Activated CD4-positive, alpha-beta memory T cell treated with anti-CD3 and anti-CD28 coated beads for 36 hours (primary cell): Measurements from ENCODE around the gene AHDC1. TPM values are rescaled to one million over a fixed set of nuclear protein-coding genes. Genes with fewer than 3 reads are reported as not detected.
"Not testable (repeated sequence)": the region's sequence is repeated elsewhere in the genome, so short reads cannot be mapped to it uniquely, and the experiment has no call there.

Experiments used
- CTCF ChIA-PET: fragments of 350-600 bp; sonication (Branson Sonifier 250); formaldehyde crosslinking; loops from one replicate; lab custom pipeline; 2021; ENCODE audit warnings: antibody characterized with exemption, inconsistent platforms; lab: Charles Lee
- POLR2A ChIA-PET: fragments of 350-600 bp; sonication (Branson Sonifier 250); formaldehyde crosslinking; loops from one replicate; lab custom pipeline; 2021; ENCODE audit warnings: antibody characterized with exemption; lab: Charles Lee
- DNase-seq: peaks from one replicate; pipeline ENCODE4 v3.0.0-alpha.2; 2020
- H3K27ac Mint-ChIP-seq: one replicate; pipeline ENCODE4 v1.8.0; 2021; ENCODE audit warnings: mixed read lengths
- H3K27me3 Mint-ChIP-seq: one replicate; pipeline ENCODE4 v1.8.0; 2021; ENCODE audit warnings: mixed read lengths
- H3K36me3 Mint-ChIP-seq: one replicate; pipeline ENCODE4 v1.8.0; 2021; ENCODE audit warnings: mixed read lengths
- H3K4me1 Mint-ChIP-seq: one replicate; pipeline ENCODE4 v1.8.0; 2021; ENCODE audit warnings: low read depth, mixed read lengths
- H3K4me3 Mint-ChIP-seq: one replicate; pipeline ENCODE4 v1.8.0; 2021; ENCODE audit warnings: mild to moderate bottlenecking, mixed read lengths
- H3K9me3 Mint-ChIP-seq: one replicate; pipeline ENCODE4 v1.8.0; 2021; ENCODE audit warnings: mixed read lengths
- intact Hi-C: fragments of 100-400 bp; cut with micrococcal nuclease; formaldehyde crosslinking; loops from one replicate; pipeline ENCODE4 v1.15.1; 2023
- total RNA-seq, 2 experiments: library from RNA; stranded (reverse); gene quantifications; one replicate each; pipeline ENCODE4 v1.2.3, GENCODE V29; 2021

AHDC1 gene
- total RNA-seq, 2 experiments from 2014 or later: 8.3 to 12.1 TPM

DNA sequence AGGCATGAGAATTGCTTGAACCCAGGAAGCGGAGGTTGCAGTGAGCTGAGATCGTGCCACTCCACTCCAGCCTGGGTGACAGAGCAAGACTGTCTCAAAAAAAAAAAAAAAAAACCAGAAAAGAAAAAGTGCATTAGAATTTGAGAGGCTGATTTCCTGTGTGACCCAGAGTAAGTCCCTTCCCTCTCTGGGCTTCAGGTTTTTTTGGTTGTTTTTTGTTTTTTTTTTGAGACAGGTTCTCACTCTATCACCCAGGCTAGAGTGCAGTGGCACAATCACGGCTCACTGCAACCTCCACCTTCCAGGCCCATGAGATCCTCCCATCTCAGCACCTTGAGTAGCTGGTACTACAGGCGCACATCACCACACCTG is 65.7 kb downstream of the AHDC1 start:
- POLR2A ChIA-PET, H3K4me3 Mint-ChIP-seq, H3K9me3 Mint-ChIP-seq, H3K36me3 Mint-ChIP-seq, H3K4me1 Mint-ChIP-seq, DNase-seq, intact Hi-C loops, H3K27me3 Mint-ChIP-seq, H3K27ac Mint-ChIP-seq: not testable (repeated sequence)
- CTCF ChIA-PET: interaction anchor here (1.4 kb wide), 1 partner anchor 492 kb away, joined by 4 read pairs; no protein-coding TSS in a partner anchor

DNA sequence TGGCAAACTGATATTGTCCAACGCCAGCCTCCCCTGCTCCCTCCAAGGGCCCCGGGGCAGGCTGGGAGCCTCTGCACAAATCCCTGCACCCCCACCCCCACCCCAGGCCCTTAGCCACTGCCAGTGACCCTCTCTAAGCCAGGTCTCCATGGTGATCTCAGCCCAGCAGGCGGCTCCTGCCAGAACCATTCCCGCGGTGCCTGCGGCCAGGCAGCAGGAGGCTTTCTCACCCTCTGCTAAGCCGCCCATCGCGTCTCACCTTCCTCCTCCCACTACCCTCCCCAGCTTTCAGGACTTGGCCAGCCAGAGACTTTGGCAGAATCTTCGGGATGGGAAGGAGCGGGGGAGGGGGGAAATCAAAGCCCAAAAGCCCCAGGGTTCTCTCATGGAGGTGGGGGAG is 67.2 kb downstream of the AHDC1 start:
- peaks cover 12% of the 10 kb centered on the region for H3K4me1 Mint-ChIP-seq
- ChIA-PET CTCF (interaction anchor here (2.6 to 2.8 kb wide), 2 partner anchors 13 to 20 kb away, joined by 9 to 14 read pairs; no protein-coding TSS in a partner anchor), POLR2A (no interaction called here)
- no peaks in the 10 kb centered on the region for H3K27me3 Mint-ChIP-seq
- H3K36me3 Mint-ChIP-seq: no peaks in the 10 kb centered on the region
- H3K4me3 Mint-ChIP-seq: no peak overlapping the region
- no peak overlapping the region for H3K27ac Mint-ChIP-seq
- H3K9me3 Mint-ChIP-seq: no peaks in the 10 kb centered on the region
- no peak for DNase-seq
- intact Hi-C loops: no loop called here

DNA sequence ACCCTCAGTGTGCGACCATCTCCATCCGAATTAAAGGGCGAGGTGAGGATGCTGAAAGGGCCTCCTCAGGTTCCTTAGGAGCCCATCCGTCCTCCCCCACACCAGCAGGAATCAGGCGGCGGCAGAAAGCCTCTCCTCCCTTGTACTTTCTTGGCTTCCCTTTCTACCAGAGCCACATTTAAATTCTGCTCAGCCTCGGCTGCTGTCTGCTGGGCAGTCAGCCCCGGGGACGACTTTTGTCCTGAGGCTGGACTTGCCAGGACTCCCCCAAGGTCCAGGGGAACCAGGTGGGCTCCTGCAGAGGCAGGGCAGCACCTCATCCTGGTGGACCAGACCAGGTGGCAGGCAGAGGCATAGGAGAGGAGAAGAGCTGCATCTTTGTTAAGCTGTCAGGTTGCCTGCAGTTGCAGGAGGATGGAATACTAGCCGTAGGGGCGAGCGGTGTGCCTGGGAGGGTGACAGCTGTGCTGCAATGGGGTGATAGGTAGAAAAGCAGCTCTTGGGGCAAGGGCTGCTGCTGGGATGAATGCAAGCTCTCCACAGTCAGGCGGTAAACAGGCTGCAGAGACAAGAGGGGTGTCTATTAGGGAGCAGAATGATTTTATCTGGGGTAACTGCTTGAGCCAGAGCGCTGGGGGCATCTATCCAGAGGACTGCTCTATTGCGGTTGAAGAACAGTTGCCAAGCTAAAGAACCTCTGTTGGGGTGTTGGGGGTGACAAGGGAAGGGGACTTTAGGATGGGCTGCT is 67.8 kb downstream of the AHDC1 start:
- H3K36me3 Mint-ChIP-seq: no peaks in the 10 kb centered on the region
- CTCF ChIA-PET: interaction anchor here (2.6 to 2.8 kb wide), 2 partner anchors 13 to 21 kb away, joined by 9 to 14 read pairs; no protein-coding TSS in a partner anchor
- H3K4me1 Mint-ChIP-seq: peaks cover 12% of the 10 kb centered on the region
- no peak overlapping the region for H3K4me3 Mint-ChIP-seq
- no peaks in the 10 kb centered on the region for H3K27me3 Mint-ChIP-seq
- no peaks in the 10 kb centered on the region for H3K9me3 Mint-ChIP-seq
- H3K27ac Mint-ChIP-seq: no peak overlapping the region
- intact Hi-C loops: no loop called here
- DNase-seq: no peak
- POLR2A ChIA-PET: no interaction called here

DNA sequence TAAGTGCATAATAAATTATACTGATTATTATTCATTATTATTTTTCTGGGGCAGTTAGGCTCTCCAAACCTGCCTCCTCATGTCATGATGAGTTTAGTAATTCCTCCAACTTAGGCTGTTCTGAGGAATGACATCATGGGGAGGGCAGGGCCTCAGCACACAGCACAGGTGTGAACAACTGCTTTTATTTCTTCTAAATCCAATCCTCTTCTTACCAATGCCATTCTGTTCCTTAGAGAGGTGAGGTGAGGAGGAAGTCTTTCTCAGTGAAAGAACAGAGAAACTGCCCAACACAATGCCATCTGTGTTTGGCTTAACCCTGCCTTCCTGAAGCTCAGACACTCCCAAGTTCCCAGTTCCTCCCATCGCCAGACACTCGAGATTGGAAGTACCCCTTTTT is 68.6 kb downstream of the AHDC1 start:
- Mint-ChIP-seq H3K9me3 (no peaks in the 10 kb centered on the region), H3K27me3 (no peaks in the 10 kb centered on the region), H3K36me3 (no peaks in the 10 kb centered on the region), H3K4me3 (no peak overlapping the region), H3K4me1 (peaks cover 11% of the 10 kb centered on the region), H3K27ac (no peak overlapping the region)
- no peak for DNase-seq
- ChIA-PET CTCF (interaction anchor here (2.6 to 2.8 kb wide), 2 partner anchors 12 to 21 kb away, joined by 9 to 14 read pairs; no protein-coding TSS in a partner anchor), POLR2A (no interaction called here)
- intact Hi-C loops: no loop called here

DNA sequence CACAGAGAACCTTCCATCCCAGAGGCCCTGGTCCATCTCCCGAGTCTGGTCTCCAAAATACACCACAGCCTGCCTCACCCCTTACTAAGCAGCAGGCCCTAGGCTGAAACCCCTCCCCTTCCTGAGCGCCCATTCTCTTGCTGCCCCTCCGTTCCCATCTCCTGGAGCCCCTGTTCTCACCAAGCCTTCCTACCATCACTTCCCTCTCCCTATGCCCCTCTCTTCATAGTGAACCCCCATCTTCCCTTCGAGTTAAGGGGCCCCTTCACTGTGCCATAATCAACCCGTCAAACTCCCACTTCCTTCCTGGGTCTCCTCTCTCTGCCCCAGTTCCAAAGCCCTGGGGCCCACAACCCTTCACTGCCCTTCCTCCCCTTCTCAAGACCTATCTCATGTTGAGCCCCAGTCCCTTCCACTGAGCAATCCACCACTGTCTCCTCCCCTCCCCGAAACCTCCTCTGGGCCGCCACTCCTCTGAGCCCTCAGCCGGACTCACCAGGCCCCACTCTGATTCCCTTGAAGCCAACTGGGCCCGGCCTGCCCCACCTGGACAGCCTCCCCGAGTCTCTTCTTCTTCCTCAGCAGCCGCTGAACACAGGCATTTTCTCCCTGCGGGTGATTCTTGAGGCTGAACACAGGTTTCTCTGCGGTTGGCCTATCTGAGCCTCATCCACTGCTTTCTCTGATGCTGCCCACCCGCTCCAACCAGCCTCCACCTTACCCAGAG is 71.8 kb downstream of the AHDC1 start:
- intact Hi-C loops: no loop called here
- ChIA-PET POLR2A (no interaction called here), CTCF (no interaction called here)
- Mint-ChIP-seq H3K36me3 (no peaks in the 10 kb centered on the region), H3K9me3 (no peaks in the 10 kb centered on the region), H3K27me3 (no peaks in the 10 kb centered on the region), H3K4me3 (no peak overlapping the region), H3K27ac (peak overlapping the region; percentile 10), H3K4me1 (peaks cover 14% of the 10 kb centered on the region)
- DNase-seq: no peak

DNA sequence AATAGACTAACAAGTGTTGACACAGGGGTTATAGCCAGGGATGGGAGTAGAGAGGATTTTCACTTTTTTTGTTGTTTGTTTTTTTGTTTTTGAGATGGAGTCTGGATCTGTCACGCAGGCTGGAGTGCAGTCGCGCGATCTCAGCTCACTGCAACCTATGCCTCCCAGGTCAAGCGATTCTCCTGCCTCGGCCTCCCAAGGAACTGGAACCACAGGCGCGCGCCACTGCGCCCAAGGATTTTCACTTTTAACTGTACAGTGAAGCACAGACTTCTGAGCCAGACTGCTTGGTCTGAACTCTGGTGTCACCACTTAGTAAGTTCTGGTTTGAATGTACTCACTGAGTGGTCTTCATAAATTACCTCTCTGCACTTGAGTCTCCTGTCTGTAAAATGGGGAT is 73.8 kb downstream of the AHDC1 start:
- ChIA-PET CTCF (interaction anchor here (2.0 kb wide), 1 partner anchor 27 kb away, joined by 5 read pairs; no protein-coding TSS in a partner anchor), POLR2A (no interaction called here)
- no peak overlapping the region for H3K27ac Mint-ChIP-seq
- H3K9me3 Mint-ChIP-seq: no peaks in the 10 kb centered on the region
- no peaks in the 10 kb centered on the region for H3K36me3 Mint-ChIP-seq
- H3K4me3 Mint-ChIP-seq: no peak overlapping the region
- DNase-seq: no peak
- no peaks in the 10 kb centered on the region for H3K27me3 Mint-ChIP-seq
- intact Hi-C loops: no loop called here
- peaks cover 30% of the 10 kb centered on the region for H3K4me1 Mint-ChIP-seq

DNA sequence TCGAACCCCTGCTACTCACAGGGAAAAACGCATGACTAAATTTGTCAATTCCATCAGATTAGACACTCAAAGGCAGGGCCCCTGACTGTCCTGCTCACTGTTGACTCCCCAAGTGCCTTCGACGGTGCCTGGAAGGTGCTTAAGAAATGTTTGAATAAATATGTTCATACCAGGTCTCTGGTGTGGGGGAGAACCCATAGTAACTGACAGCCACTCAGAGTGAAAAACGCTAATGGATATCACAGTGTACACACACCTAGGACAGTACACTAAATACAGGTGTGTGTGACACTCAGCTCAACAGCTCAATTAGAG is 74.3 kb downstream of the AHDC1 start:
- H3K4me1 Mint-ChIP-seq: peaks cover 34% of the 10 kb centered on the region
- H3K27ac Mint-ChIP-seq: no peak overlapping the region
- ChIA-PET CTCF (interaction anchor here (2.0 kb wide), 1 partner anchor 27 kb away, joined by 5 read pairs; no protein-coding TSS in a partner anchor), POLR2A (no interaction called here)
- DNase-seq: no peak
- intact Hi-C loops: no loop called here
- no peaks in the 10 kb centered on the region for H3K36me3 Mint-ChIP-seq
- no peaks in the 10 kb centered on the region for H3K9me3 Mint-ChIP-seq
- no peak overlapping the region for H3K4me3 Mint-ChIP-seq
- no peaks in the 10 kb centered on the region for H3K27me3 Mint-ChIP-seq

DNA sequence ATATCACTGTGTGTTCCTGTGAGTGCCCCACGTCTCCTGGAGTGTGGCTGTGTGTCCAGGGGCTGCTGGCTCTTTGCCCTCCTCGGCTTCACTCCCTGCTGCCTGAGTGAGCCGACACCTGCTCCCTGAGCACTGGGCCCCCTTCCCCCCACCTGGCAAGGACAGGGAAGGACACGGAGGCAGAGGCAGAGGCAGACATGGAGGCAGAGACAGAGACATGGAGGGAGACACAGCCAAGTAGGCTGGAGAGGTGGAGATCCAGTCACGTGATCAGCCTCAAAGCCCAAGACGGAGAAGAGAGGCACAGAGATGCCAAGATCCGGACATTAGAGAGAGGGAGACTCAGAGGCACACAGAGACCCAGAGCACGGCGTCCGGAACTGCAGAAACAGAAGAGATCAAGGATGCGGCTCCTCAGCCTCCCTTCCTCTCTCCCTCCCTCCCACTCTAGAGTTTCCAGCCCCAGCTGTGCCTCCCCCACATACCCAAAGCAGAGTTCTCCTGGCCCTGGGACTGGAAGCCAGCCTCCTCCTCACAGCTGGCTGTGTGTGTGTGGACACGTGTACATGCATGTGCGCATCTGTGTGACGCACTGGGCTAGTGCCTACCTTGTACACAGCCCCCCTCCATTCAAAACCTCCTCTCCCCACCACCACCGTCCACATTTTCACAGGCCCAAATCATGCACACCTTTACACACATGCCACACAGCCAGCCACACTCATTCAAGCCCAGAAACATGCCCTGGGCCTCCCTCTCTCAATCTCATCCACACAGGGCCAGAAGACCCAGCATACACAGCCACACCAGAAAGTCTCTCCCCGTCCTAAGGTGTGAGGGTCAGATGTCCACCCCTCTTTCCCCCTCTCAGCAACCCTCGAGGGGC is 74.9 kb downstream of the AHDC1 start:
- ChIA-PET CTCF (interaction anchor here (2.0 kb wide), 1 partner anchor 28 kb away, joined by 5 read pairs; no protein-coding TSS in a partner anchor), POLR2A (no interaction called here)
- Mint-ChIP-seq H3K4me1 (peaks cover 39% of the 10 kb centered on the region), H3K27me3 (no peaks in the 10 kb centered on the region), H3K9me3 (no peaks in the 10 kb centered on the region), H3K27ac (no peak overlapping the region), H3K36me3 (no peaks in the 10 kb centered on the region), H3K4me3 (peak overlapping the region; percentile 57)
- intact Hi-C loops: no loop called here
- DNase-seq: no peak

DNA sequence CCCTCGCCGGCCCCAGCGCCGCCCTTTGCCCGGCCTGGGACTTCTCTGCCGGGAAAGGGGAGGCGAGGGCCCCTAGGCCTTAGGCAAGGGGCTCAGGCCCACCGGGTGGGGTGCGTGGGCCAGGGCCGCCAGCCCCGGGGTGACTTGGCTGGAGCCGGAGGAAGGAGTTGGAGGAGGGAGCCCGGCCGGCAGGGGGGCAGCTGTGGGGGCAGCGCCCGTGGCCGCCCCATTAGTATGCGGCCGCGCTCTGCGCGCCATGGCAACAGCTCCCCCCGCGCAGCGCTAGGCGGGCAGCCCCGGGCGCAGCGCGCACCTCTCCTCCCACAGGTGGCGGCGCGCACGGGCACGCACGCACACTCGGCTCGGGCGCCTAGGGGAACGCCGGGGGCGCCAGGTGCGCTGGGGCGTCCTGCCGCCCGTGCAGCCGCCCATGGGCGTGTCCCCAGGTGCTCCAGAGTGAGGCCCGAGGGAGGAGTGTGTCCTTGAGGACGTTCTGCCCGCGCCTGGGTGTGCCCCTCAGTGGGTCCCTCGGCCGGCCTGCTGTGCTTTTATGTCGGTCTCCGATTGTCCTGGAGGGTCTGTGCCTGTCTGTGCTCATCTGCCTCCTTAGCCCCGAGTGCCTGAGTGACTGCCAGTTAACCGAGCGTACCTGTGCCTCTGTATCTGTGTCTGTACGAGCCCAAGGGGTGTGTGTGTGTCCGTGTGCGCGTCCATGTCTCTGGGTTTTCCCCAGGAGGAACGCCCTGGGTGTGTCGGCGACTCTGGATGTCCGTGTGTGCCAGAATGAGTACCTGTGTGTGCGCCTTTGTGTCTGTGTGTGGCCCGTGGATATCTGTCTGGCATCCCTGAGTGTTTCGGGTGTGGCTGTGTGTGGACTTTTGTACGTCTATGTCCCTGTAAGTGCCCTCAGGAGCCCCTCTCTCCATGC is 75.8 kb downstream of the AHDC1 start:
- peak; percentile 44 for DNase-seq
- H3K4me1 Mint-ChIP-seq: peaks cover 47% of the 10 kb centered on the region
- intact Hi-C loops: no loop called here
- peak overlapping the region; percentile 57 for H3K4me3 Mint-ChIP-seq
- ChIA-PET POLR2A (no interaction called here), CTCF (interaction anchor here (0.8 to 1.5 kb wide), 3 partner anchors 28 to 135 kb away, joined by 3 to 4 read pairs (median 3); no protein-coding TSS in a partner anchor)
- no peaks in the 10 kb centered on the region for H3K27me3 Mint-ChIP-seq
- no peaks in the 10 kb centered on the region for H3K9me3 Mint-ChIP-seq
- H3K27ac Mint-ChIP-seq: no peak overlapping the region
- H3K36me3 Mint-ChIP-seq: no peaks in the 10 kb centered on the region

DNA sequence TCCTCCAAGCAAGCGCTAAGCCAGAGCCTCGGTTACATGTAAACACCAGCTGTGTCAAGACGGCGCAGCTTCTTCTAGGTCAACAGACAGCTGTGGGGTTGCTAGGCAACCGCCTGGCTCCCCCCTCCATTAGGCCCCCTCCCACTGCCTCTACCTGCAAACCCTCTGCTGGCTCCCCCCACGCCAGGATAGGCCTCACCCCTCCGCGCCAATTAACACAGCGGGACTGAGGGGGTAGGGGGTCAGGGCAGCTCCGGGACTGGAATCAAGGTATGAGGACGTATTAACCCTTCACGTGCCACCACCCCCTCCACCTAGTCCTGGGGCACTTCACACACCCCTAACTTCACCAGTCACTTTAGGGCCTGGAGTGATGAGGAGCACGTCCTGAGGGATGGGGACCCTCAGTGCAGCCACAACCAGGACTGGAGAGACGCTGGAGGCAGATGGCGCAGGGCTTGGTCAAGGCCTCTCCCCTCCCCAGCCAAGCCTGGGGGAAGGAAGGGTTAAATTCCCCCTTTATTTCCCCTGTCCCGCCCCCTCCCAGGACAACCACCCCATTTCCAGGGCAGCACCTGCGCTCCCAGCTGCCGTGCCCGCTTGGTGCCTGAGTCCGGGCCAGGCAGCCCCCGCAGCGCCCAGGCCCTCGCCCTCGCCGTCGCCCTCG is 76.6 kb downstream of the AHDC1 start:
- Mint-ChIP-seq H3K9me3 (no peaks in the 10 kb centered on the region), H3K36me3 (no peaks in the 10 kb centered on the region), H3K4me3 (peak overlapping the region; percentile 17), H3K4me1 (peaks cover 47% of the 10 kb centered on the region), H3K27ac (no peak overlapping the region), H3K27me3 (no peaks in the 10 kb centered on the region)
- peak; percentile 44 for DNase-seq
- ChIA-PET POLR2A (no interaction called here), CTCF (interaction anchor here (0.8 to 1.5 kb wide), 3 partner anchors 29 to 136 kb away, joined by 3 to 4 read pairs (median 3); no protein-coding TSS in a partner anchor)
- intact Hi-C loops: no loop called here
